A673 (cell line): ENCODE measurements around the gene SLC66A3. TPM values are rescaled to one million over a fixed set of nuclear protein-coding genes. Genes with fewer than 3 reads are reported as not detected.

Experiments used
- BruUV-seq: library from RNA; stranded (reverse); fragments of 400-500 nt; replicated peaks from 2 replicates; lab custom pipeline; 2021; lab: Mats Ljungman, UMichigan
- CTCF ChIA-PET: fragments of 300-600 bp; sonication (Branson Sonifier 250); formaldehyde crosslinking; loops from one replicate; lab custom pipeline; 2022; ENCODE audit warnings: antibody characterized with exemption; lab: Charles Lee
- POLR2A ChIA-PET: fragments of 300-600 bp; sonication (Branson Sonifier 250); formaldehyde crosslinking; loops from one replicate; lab custom pipeline; 2022; ENCODE audit warnings: antibody characterized with exemption; ENCODE audit not compliant: low non-redundant PET; lab: Charles Lee
- DNase-seq: peaks from one replicate; pipeline ENCODE4 v3.0.0-alpha.2; 2015; ENCODE audit warnings: low spot score
- H3K27ac ChIP-seq: fragments of 200-600 bp; sonication (generic); 2 replicates; pipeline ENCODE4 v1.5.1; 2016; ENCODE audit warnings: mixed run types, low read depth, mild to moderate bottlenecking, mixed read lengths, antibody characterized with exemption, low read length; ENCODE audit not compliant: poor library complexity, severe bottlenecking
- H3K27me3 ChIP-seq: fragments of 200-600 bp; sonication (generic); replicated peaks from 2 replicates; pipeline ENCODE4 v1.6.1; 2017; ENCODE audit warnings: mixed run types, low read depth, mild to moderate bottlenecking, mixed read lengths, antibody characterized with exemption, low read length; ENCODE audit not compliant: insufficient read depth, poor library complexity
- H3K36me3 ChIP-seq: fragments of 200-600 bp; sonication (generic); 2 replicates; pipeline ENCODE4 v1.6.1; 2016; ENCODE audit warnings: mixed run types, mild to moderate bottlenecking, mixed read lengths, antibody characterized with exemption, low read length; ENCODE audit not compliant: insufficient read depth, poor library complexity, severe bottlenecking
- H3K4me1 ChIP-seq: fragments of 200-600 bp; sonication (generic); 2 replicates; pipeline ENCODE4 v1.6.1; 2017; ENCODE audit warnings: mixed run types, mild to moderate bottlenecking, mixed read lengths, antibody characterized with exemption, low read length; ENCODE audit not compliant: insufficient read depth, poor library complexity, severe bottlenecking
- H3K4me3 ChIP-seq: fragments of 200-600 bp; sonication (generic); 2 replicates; pipeline ENCODE4 v1.5.1; 2016; ENCODE audit warnings: low read depth, mixed run types, mild to moderate bottlenecking, mixed read lengths, low read length; ENCODE audit not compliant: poor library complexity, severe bottlenecking
- H3K9me3 ChIP-seq: fragments of 200-600 bp; sonication (generic); 2 replicates; pipeline ENCODE4 v1.6.1; 2016; ENCODE audit warnings: mixed run types, low read depth, mild to moderate bottlenecking, mixed read lengths, antibody characterized with exemption, low read length; ENCODE audit not compliant: poor library complexity, severe bottlenecking
- CTCF ChIP-seq: fragments of 300-800, 200-600 bp; sonication (generic); conservative IDR thresholded peaks from 2 replicates; pipeline ENCODE4 v1.5.1; 2017; ENCODE audit warnings: low read depth, mild to moderate bottlenecking, antibody characterized with exemption, low read length, moderate library complexity, mixed read lengths
- EZH2 ChIP-seq: fragments of 200-600 bp; sonication (generic); IDR thresholded peaks from 2 replicates; pipeline ENCODE4 v1.6.1; 2017; ENCODE audit warnings: borderline replicate concordance, low read depth, mild to moderate bottlenecking, mixed read lengths, antibody characterized with exemption, low read length; ENCODE audit not compliant: poor library complexity, severe bottlenecking
- intact Hi-C: fragments of 100-400 bp; cut with micrococcal nuclease; formaldehyde crosslinking; loops from one replicate; pipeline ENCODE4 v1.10.0; 2022; ENCODE audit not compliant: unreplicated experiment
- total RNA-seq: library from RNA; stranded (reverse); gene quantifications from 2 replicates; pipeline ENCODE4 v1.2.3, GENCODE V29; 2021

SLC66A3 gene
- total RNA-seq, 1 experiment from 2014 or later: 2.7 TPM

GRCh38 chr2:11134349-11134748 lies 20.9 kb upstream of the SLC66A3 start:
- H3K27me3 ChIP-seq: no peaks in the 10 kb centered on the region
- TF ChIP-seq EZH2: no peak
- TF ChIP-seq CTCF: no peak
- no peak overlapping the region for H3K27ac ChIP-seq
- DNase-seq: no peak
- BruUV-seq: no TSS peak
- no peaks in the 10 kb centered on the region for H3K9me3 ChIP-seq
- intact Hi-C loops: loop anchor here (5.0 kb wide), 1 partner anchor 553 kb away; no protein-coding TSS in a partner anchor
- ChIA-PET CTCF (interaction anchor here (3.3 kb wide), 1 partner anchor 448 kb away, joined by 33 read pairs; no protein-coding TSS in a partner anchor), POLR2A (no interaction called here)
- peaks cover 12% of the 10 kb centered on the region for H3K4me1 ChIP-seq
- no peaks in the 10 kb centered on the region for H3K36me3 ChIP-seq
- no peak overlapping the region for H3K4me3 ChIP-seq

- H3K4me1 ChIP-seq: no peaks in the 10 kb centered on the region
- TF ChIP-seq EZH2 (no peak), CTCF (no peak)
- H3K27me3 ChIP-seq: no peaks in the 10 kb centered on the region
- no peak overlapping the region for H3K4me3 ChIP-seq
- no peak for DNase-seq
- no peaks in the 10 kb centered on the region for H3K9me3 ChIP-seq
- POLR2A ChIA-PET: no interaction called here
- CTCF ChIA-PET: interaction anchor here (0.7 kb wide), 1 partner anchor 14 kb away, joined by 4 read pairs; no protein-coding TSS in a partner anchor
- intact Hi-C loops: no loop called here
- no TSS peak for BruUV-seq
- no peaks in the 10 kb centered on the region for H3K36me3 ChIP-seq
- no peak overlapping the region for H3K27ac ChIP-seq
Observed at GRCh38 chr2:11140492-11140891, 14.8 kb upstream of the SLC66A3 start.

GRCh38 chr2:11141319-11141718 lies 13.9 kb upstream of the SLC66A3 start:
- TF ChIP-seq CTCF (no peak), EZH2 (no peak)
- ChIA-PET POLR2A (no interaction called here), CTCF (interaction anchor here (0.7 kb wide), 1 partner anchor 651 kb away, joined by 6 read pairs; no protein-coding TSS in a partner anchor)
- Histone ChIP-seq H3K27me3 (no peaks in the 10 kb centered on the region), H3K36me3 (no peaks in the 10 kb centered on the region), H3K4me1 (no peaks in the 10 kb centered on the region), H3K4me3 (no peak overlapping the region), H3K27ac (no peak overlapping the region), H3K9me3 (no peaks in the 10 kb centered on the region)
- intact Hi-C loops: no loop called here
- no TSS peak for BruUV-seq
- no peak for DNase-seq
